Body of pancreas (tissue), 4 donors: Measurements from ENCODE around the gene ACVR1B. TPM values are rescaled to one million over a fixed set of nuclear protein-coding genes. Genes with fewer than 3 reads are reported as not detected.

Source experiments
- ATAC-seq: fragments of 150-250 bp; one replicate; pipeline ENCODE4 v1.9.1; 2016
- DNase-seq, 4 donors: peaks; one replicate each; pipeline ENCODE4 v3.0.0-alpha.2; 2019
- H3K27ac ChIP-seq, 4 donors: fragments of 200-600 bp; sonication (generic); 1 replicate in 3 of 4; 2 replicates in 1 of 4; pipeline versions ENCODE4 v1.5.1 to v1.6.1; 2016 to 2019; ENCODE audit warnings: mild to moderate bottlenecking in 1 of 4, mixed read lengths in 1 of 4, moderate library complexity in 1 of 4
- H3K27me3 ChIP-seq, 2 donors: fragments of 200-600 bp; sonication (generic); one replicate each; pipeline ENCODE4 v1.6.0; 2016; ENCODE audit warnings: mild to moderate bottlenecking in 1 of 2
- H3K36me3 ChIP-seq, 2 donors: fragments of 200-600 bp; sonication (generic); replicated peaks in 1 of 2; 2 replicates each; pipeline ENCODE4 v1.5.1; 2016; ENCODE audit warnings: low read depth in 2 of 2; ENCODE audit not compliant: insufficient read depth in 1 of 2
- H3K4me1 ChIP-seq: fragments of 200-600 bp; sonication (generic); one replicate; pipeline ENCODE4 v1.6.0; 2016
- H3K4me3 ChIP-seq, 2 donors: fragments of 200-600 bp; sonication (generic); 1 replicate in 1 of 2; 2 replicates in 1 of 2; pipeline ENCODE4 v1.5.1; 2016 to 2019
- H3K9me3 ChIP-seq, 3 donors: fragments of 200-600 bp; sonication (generic); 1 replicate in 2 of 3; 2 replicates in 1 of 3; pipeline ENCODE4 v1.5.1; 2016
- POLR2A ChIP-seq, 3 donors: fragments of 450-650 bp; IDR thresholded peaks; one replicate each; pipeline ENCODE4 v1.6.1; 2016; ENCODE audit warnings: antibody characterized with exemption in 3 of 3, mild to moderate bottlenecking in 2 of 3
- WGBS, 2 donors: methylation state at CpG; one replicate each; pipeline ENCODE4 v1.1.5; 2017; 5-methylcytosine and 5-hydroxymethylcytosine counted together
- intact Hi-C: fragments of 100-400 bp; cut with DNase I; formaldehyde crosslinking; loops from one replicate; pipeline ENCODE4 v1.15.1; 2023
- total RNA-seq, 2 donors: library from RNA; depleted of rRNA; stranded (reverse); fragments of >200 nt; gene quantifications; one replicate each; pipeline ENCODE4 v1.1.0, GENCODE V29; 2016
- TF ChIP-seq, protein P1 (sequence below), 7 experiments: fragments of 450-650 bp in 4 of 7; fragments of 200-600 bp in 3 of 7; sonication (generic) in 3 of 7; IDR thresholded peaks; one replicate each; pipeline ENCODE4 v1.5.1; 2016 to 2019; ENCODE audit warnings: antibody characterized with exemption in 7 of 7

ACVR1B gene
- total RNA-seq, 2 donors from 2014 or later, result 19.8 to 21.8 TPM

DNA sequence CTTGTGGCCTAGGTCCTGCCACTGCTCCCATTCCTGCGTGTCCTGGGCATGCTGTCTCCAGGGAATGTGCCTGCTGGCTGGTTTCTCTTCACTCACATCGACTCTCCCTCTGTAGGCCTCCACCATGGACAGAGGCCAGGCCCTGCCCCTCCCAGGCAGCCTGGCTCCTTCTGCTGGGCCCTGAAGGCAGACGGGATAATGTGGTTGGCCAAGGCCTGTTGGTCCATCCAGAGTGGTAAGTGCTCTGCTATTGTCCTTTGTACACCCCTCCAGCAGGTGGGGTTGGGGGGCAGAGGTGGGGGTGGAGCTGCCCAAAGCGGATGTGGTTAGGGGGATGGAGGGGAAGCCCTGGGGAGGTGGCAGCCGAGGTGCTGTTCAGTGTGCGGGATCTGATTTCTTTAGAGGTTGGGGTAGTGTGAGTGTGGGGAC is 90.2 kb downstream of the ACVR1B start:
- ATAC-seq (no peak), DNase-seq (peak in 2 of 4 donors; percentile 58 to 80)
- Histone ChIP-seq H3K9me3 (no peaks in the 10 kb centered on the region), H3K4me1 (peaks cover 56% of the 10 kb centered on the region), H3K36me3 (no peaks in the 10 kb centered on the region), H3K27me3 (no peaks in the 10 kb centered on the region), H3K27ac (peak overlapping the region; percentile 26 to 93 (median 66)), H3K4me3 (no peak overlapping the region)
- no peak for TF ChIP-seq POLR2A (IDR thresholded peaks at IDR 0.05)
- TF ChIP-seq, protein P1, sequence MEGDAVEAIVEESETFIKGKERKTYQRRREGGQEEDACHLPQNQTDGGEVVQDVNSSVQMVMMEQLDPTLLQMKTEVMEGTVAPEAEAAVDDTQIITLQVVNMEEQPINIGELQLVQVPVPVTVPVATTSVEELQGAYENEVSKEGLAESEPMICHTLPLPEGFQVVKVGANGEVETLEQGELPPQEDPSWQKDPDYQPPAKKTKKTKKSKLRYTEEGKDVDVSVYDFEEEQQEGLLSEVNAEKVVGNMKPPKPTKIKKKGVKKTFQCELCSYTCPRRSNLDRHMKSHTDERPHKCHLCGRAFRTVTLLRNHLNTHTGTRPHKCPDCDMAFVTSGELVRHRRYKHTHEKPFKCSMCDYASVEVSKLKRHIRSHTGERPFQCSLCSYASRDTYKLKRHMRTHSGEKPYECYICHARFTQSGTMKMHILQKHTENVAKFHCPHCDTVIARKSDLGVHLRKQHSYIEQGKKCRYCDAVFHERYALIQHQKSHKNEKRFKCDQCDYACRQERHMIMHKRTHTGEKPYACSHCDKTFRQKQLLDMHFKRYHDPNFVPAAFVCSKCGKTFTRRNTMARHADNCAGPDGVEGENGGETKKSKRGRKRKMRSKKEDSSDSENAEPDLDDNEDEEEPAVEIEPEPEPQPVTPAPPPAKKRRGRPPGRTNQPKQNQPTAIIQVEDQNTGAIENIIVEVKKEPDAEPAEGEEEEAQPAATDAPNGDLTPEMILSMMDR (IDR thresholded peaks at IDR 0.05), result no peak
- intact Hi-C loops, result no loop called here
- 41 to 61% methylated on average over 6 of the region's 6 CpGs for WGBS, 2 donors

DNA sequence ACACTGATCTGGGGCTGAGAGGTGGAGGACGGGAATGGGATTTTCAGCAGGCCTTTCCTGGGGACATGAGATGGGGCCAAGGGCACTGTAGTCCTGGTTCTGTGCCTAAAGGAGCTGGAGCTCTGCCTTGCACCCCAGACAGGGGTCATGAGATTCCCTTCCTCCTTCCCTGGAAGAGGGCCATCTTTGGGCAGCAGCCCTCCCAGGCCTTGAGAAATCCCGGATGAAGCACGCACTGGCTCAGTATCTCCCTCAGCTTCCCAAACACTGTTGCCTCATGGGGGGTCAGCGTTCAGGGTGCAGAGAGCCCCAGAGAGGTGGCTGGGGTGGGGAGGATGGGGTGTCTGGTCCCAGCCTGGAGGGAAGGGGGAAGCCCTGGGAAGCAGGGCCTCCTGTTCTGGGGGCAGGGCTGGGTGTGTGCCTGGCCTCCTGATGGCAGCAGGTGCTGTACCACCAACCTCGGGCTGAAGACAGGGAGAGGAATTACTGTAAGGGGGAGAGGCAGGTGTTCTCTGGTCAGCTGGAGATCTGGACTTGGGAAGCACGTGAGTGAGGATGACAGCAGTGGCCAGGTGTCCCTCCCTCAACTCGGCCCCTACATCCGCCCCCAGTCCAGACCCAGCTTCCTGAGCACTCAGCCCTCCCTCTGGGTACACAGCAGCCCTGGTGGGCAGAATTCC is 91.3 kb downstream of the ACVR1B start:
- Histone ChIP-seq H3K4me1 (peaks cover 50% of the 10 kb centered on the region), H3K9me3 (no peaks in the 10 kb centered on the region), H3K36me3 (no peaks in the 10 kb centered on the region), H3K27me3 (no peaks in the 10 kb centered on the region), H3K4me3 (no peak overlapping the region), H3K27ac (peak overlapping the region; percentile 82 to 93 (median 86))
- intact Hi-C loops, result no loop called here
- ATAC-seq (no peak), DNase-seq (no peak)
- WGBS, 2 donors, result 50 to 58% methylated on average over 1 to 8 of the region's 8 CpGs
- TF ChIP-seq, protein P1 (IDR thresholded peaks at IDR 0.05), result no peak
- no peak for TF ChIP-seq POLR2A (IDR thresholded peaks at IDR 0.05)

DNA sequence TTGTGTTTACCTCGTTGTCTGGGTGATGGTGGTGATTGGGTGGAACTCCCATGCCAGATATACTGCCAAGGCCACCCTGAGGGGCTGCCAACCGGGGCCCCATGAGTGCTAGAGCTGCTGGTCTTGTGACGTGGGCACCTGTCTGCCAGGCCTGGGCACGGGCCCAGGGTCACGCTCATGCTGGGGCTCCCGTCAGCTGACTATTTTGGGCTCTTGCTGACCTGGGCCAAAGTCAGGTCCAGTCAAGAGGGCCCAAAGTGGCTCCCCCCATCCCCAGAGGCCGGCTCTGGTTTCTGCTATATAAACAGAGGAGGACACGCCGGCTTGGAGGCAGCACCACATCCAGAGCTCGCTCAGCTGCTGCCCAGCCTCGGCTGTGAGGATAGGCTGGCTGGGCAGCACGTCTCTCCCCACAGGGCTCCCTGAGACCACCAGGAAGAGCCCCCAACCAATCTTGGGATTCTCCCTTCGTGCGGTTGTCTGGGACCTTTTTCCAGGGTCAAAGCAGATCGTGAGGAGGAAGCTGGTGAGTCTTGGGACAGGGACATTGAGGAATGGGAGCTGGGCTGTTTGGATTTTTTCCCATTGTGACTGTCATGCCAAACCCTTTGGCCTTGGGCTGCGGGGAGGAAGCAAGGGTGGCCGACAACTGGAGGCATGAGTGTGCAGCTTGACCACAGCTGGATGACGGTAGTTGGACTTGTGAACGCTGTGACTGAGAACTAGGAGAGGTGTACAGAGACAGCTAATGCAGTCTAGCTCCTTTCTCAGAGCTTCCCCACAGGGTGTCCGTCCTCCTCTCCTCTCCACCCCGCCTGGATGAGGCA is 92.1 kb downstream of the ACVR1B start:
- no peaks in the 10 kb centered on the region for H3K9me3 ChIP-seq
- no peaks in the 10 kb centered on the region for H3K36me3 ChIP-seq
- ATAC-seq (peak; percentile 68), DNase-seq (peak; percentile 66 to 84 (median 80))
- peaks cover 45% of the 10 kb centered on the region for H3K4me1 ChIP-seq
- no peak overlapping the region for H3K4me3 ChIP-seq
- peak overlapping the region; percentile 82 to 93 (median 86) for H3K27ac ChIP-seq
- TF ChIP-seq, protein P1 (IDR thresholded peaks at IDR 0.05), result no peak
- TF ChIP-seq POLR2A (IDR thresholded peaks at IDR 0.05), result no peak
- intact Hi-C loops, result no loop called here
- H3K27me3 ChIP-seq, result no peaks in the 10 kb centered on the region
- WGBS, 2 donors, result 43 to 48% methylated on average over 9 to 19 of the region's 21 CpGs

DNA sequence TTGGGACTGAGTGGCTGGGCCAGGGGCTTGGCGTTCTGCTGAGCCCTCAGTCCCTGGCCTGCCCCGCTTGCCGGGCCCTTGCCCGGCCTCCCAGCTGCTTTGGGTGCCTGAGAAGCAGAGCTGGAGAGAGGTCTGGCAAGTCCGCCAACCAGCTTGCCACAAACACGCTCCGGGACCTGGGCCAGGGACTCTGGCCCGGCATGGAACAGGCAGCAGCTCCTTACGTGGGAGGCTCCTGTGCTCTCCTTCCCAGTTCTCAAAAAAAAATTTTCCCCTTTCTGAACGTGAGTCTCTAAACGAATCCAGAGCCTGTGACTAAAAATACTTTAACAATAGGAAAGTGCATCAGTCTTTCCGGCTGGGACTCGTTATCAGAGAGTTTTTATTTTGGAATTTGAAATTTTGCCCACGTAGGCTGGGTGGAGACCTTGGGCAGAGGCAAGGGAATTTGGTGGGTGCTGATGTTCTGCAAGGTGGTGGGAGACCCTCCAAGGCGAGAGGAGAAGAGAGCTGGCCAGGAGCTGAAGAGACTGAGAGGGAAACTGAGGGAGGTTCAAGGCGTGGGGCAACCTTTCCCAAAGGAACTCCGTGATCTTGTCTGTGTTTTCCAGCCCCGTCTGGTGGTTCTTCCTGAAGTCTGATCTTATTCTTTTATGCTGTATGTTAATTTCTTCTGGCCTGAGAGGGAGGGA is 92.9 kb downstream of the ACVR1B start:
- H3K27ac ChIP-seq, result peak overlapping the region; percentile 82 to 93 (median 86)
- no peaks in the 10 kb centered on the region for H3K9me3 ChIP-seq
- DNase-seq (peak; percentile 81 to 92 (median 88)), ATAC-seq (peak; percentile 75)
- no peaks in the 10 kb centered on the region for H3K27me3 ChIP-seq
- intact Hi-C loops, result no loop called here
- H3K36me3 ChIP-seq, result no peaks in the 10 kb centered on the region
- H3K4me1 ChIP-seq, result peaks cover 48% of the 10 kb centered on the region
- 36 to 40% methylated on average over 12 to 18 of the region's 18 CpGs for WGBS, 2 donors
- no peak overlapping the region for H3K4me3 ChIP-seq
- TF ChIP-seq POLR2A (IDR thresholded peaks at IDR 0.05), result peak; percentile 11 to 46 (median 28)
- TF ChIP-seq, protein P1 (IDR thresholded peaks at IDR 0.05), result no peak
